Sigmoid colon (tissue), 7 donors: Measurements from ENCODE around the gene ITIH6. TPM values are rescaled to one million over a fixed set of nuclear protein-coding genes. Genes with fewer than 3 reads are reported as not detected.

Source experiments
- DNase-seq: peaks from one replicate; pipeline ENCODE4 v3.0.0-alpha.2; 2019
- H3K27ac ChIP-seq, 4 donors: fragments of 200-600 bp; sonication (generic); one replicate each; pipeline ENCODE4 v1.5.1; 2016 to 2019; ENCODE audit warnings: mild to moderate bottlenecking in 1 of 4
- H3K27me3 ChIP-seq, 3 donors: fragments of 200-600 bp; sonication (generic); one replicate each; pipeline ENCODE4 v1.5.1; 2019; ENCODE audit warnings: mild to moderate bottlenecking in 1 of 3
- H3K36me3 ChIP-seq, 4 donors: fragments of 200-600 bp; sonication (generic); one replicate each; pipeline ENCODE4 v1.5.1; 2016 to 2019
- H3K4me1 ChIP-seq, 4 donors: fragments of 200-600 bp; sonication (generic); one replicate each; pipeline ENCODE4 v1.5.1; 2017 to 2019
- H3K4me3 ChIP-seq, 4 donors: fragments of 200-600 bp; sonication (generic); one replicate each; pipeline ENCODE4 v1.5.1; 2017 to 2019; ENCODE audit warnings: mild to moderate bottlenecking in 2 of 4, moderate library complexity in 1 of 4
- H3K9me3 ChIP-seq, 4 donors: fragments of 200-600 bp in 3 of 4; sonication (generic) in 3 of 4; one replicate each; pipeline versions ENCODE4 v1.5.1 to v1.6.1; 2013 to 2019
- CTCF ChIP-seq, 4 experiments: fragments of 450-650 bp in 3 of 4; fragments of 200-600 bp in 1 of 4; IDR thresholded peaks; one replicate each; pipeline ENCODE4 v1.5.1; 2016 to 2019; ENCODE audit warnings: antibody characterized with exemption in 4 of 4, mild to moderate bottlenecking in 3 of 4, moderate library complexity in 2 of 4
- EP300 ChIP-seq, 4 donors: sonication (generic); formaldehyde crosslinking; IDR thresholded peaks; one replicate each; pipeline ENCODE4 v1.6.1; 2017; ENCODE audit warnings: antibody characterized with exemption in 4 of 4
- POLR2A ChIP-seq, 2 donors: fragments of 450-650 bp; IDR thresholded peaks; one replicate each; pipeline ENCODE4 v1.6.1; 2016; ENCODE audit warnings: antibody characterized with exemption in 2 of 2, mild to moderate bottlenecking in 2 of 2, moderate library complexity in 2 of 2
- POLR2AphosphoS5 ChIP-seq, 4 donors: sonication (generic); formaldehyde crosslinking; IDR thresholded peaks; one replicate each; pipeline ENCODE4 v1.6.1; 2017; ENCODE audit warnings: antibody characterized with exemption in 4 of 4
- WGBS, 2 donors: extraction: QIAGEN DNeasy Blood & Tissue Kit; methylation state at CpG; one replicate each; pipeline ENCODE4 v1.1.7; 2013; 5-methylcytosine and 5-hydroxymethylcytosine counted together
- intact Hi-C: fragments of 100-400 bp; cut with DNase I; formaldehyde crosslinking; loops from one replicate; pipeline ENCODE4 v1.15.1; 2023
- polyA plus RNA-seq, 3 donors: library from polyadenylated mRNA; stranded (reverse); fragments of 200-250 nt; gene quantifications; one replicate each; pipeline ENCODE4 v1.2.3, GENCODE V29; 2013
- total RNA-seq, 4 donors: library from RNA; depleted of rRNA; stranded (reverse); fragments of >200 nt; gene quantifications; one replicate each; pipeline ENCODE4 v1.1.0, GENCODE V29; 2016
- donor health status: healthy with polysubstance abuse.
- donor health status: Bipolar disorder and iron deficiency.
- donor health status: healthy.

ITIH6 gene
- total and polyA plus RNA-seq, 7 donors = under 0.01 TPM; not detected in 6

- DNase-seq = no peak
- H3K27me3 ChIP-seq = no peaks in the 10 kb centered on the region
- intact Hi-C loops = no loop called here
- TF ChIP-seq CTCF (IDR thresholded peaks at IDR 0.05) = no peak
- no peak for TF ChIP-seq EP300 (IDR thresholded peaks at IDR 0.05)
- TF ChIP-seq POLR2AphosphoS5 (IDR thresholded peaks at IDR 0.05) = no peak
- no peak for TF ChIP-seq POLR2A (IDR thresholded peaks at IDR 0.05)
- 75 to 88% methylated on average over 7 of the region's 7 CpGs for WGBS, 2 donors
- H3K9me3 ChIP-seq = no peaks in the 10 kb centered on the region
- H3K4me1 ChIP-seq = no peaks in the 10 kb centered on the region
- H3K27ac ChIP-seq = no peak overlapping the region
- peaks cover 0 to 5% (median 0%) of the 10 kb centered on the region in 4 donors for H3K36me3 ChIP-seq
- no peak overlapping the region for H3K4me3 ChIP-seq
These were observed 22.7 kb upstream of the ITIH6 start for GRCh38 chrX:54820737-54821136.

- H3K27me3 ChIP-seq = no peaks in the 10 kb centered on the region
- no peaks in the 10 kb centered on the region for H3K9me3 ChIP-seq
- TF ChIP-seq EP300 (IDR thresholded peaks at IDR 0.05) = no peak
- no peak for TF ChIP-seq CTCF (IDR thresholded peaks at IDR 0.05)
- no peak for TF ChIP-seq POLR2AphosphoS5 (IDR thresholded peaks at IDR 0.05)
- TF ChIP-seq POLR2A (IDR thresholded peaks at IDR 0.05) = no peak
- H3K4me1 ChIP-seq = no peaks in the 10 kb centered on the region
- intact Hi-C loops = no loop called here
- DNase-seq = no peak
- H3K36me3 ChIP-seq = peaks cover 0 to 21% (median 8%) of the 10 kb centered on the region in 4 donors
- WGBS, 2 donors = 58 to 77% methylated on average over 8 of the region's 8 CpGs
- no peak overlapping the region for H3K4me3 ChIP-seq
- no peak overlapping the region for H3K27ac ChIP-seq
These were observed 21.1 kb upstream of the ITIH6 start for GRCh38 chrX:54819201-54819600.

- intact Hi-C loops = no loop called here
- H3K9me3 ChIP-seq = no peaks in the 10 kb centered on the region
- H3K4me3 ChIP-seq = no peak overlapping the region
- TF ChIP-seq POLR2A (IDR thresholded peaks at IDR 0.05) = no peak
- no peak for TF ChIP-seq EP300 (IDR thresholded peaks at IDR 0.05)
- no peak for TF ChIP-seq CTCF (IDR thresholded peaks at IDR 0.05)
- no peak for TF ChIP-seq POLR2AphosphoS5 (IDR thresholded peaks at IDR 0.05)
- no peak for DNase-seq
- H3K36me3 ChIP-seq = peaks cover 0 to 30% (median 16%) of the 10 kb centered on the region in 4 donors
- H3K27me3 ChIP-seq = no peaks in the 10 kb centered on the region
- WGBS, 2 donors = 75 to 78% methylated on average over 5 of the region's 5 CpGs
- H3K4me1 ChIP-seq = no peaks in the 10 kb centered on the region
- H3K27ac ChIP-seq = no peak overlapping the region
These were observed 20.2 kb upstream of the ITIH6 start for GRCh38 chrX:54818221-54818620.

- Histone ChIP-seq H3K27me3 (no peaks in the 10 kb centered on the region), H3K4me3 (no peak overlapping the region), H3K27ac (no peak overlapping the region), H3K36me3 (peaks cover 5 to 39% (median 20%) of the 10 kb centered on the region in 4 donors), H3K4me1 (no peaks in the 10 kb centered on the region), H3K9me3 (no peaks in the 10 kb centered on the region)
- TF ChIP-seq CTCF (IDR thresholded peaks at IDR 0.05) (no peak), EP300 (IDR thresholded peaks at IDR 0.05) (no peak), POLR2AphosphoS5 (IDR thresholded peaks at IDR 0.05) (no peak), POLR2A (IDR thresholded peaks at IDR 0.05) (no peak)
- intact Hi-C loops = no loop called here
- 83 to 87% methylated on average over 7 of the region's 7 CpGs for WGBS, 2 donors
- no peak for DNase-seq
These were observed 19.3 kb upstream of the ITIH6 start for GRCh38 chrX:54817220-54817820.

- no peak overlapping the region for H3K4me3 ChIP-seq
- H3K4me1 ChIP-seq = peaks cover 0 to 15% (median 11%) of the 10 kb centered on the region in 4 donors
- 92 to 96% methylated on average over 3 of the region's 3 CpGs for WGBS, 2 donors
- no peaks in the 10 kb centered on the region for H3K27me3 ChIP-seq
- intact Hi-C loops = no loop called here
- peaks cover 8 to 62% (median 28%) of the 10 kb centered on the region in 4 donors for H3K36me3 ChIP-seq
- H3K9me3 ChIP-seq = no peaks in the 10 kb centered on the region
- TF ChIP-seq EP300 (IDR thresholded peaks at IDR 0.05) = no peak
- no peak for DNase-seq
- no peak overlapping the region for H3K27ac ChIP-seq
These were observed 14.3 kb upstream of the ITIH6 start for GRCh38 chrX:54812306-54812705.
